ENCODE data around the gene MMP2.

MMP2 gene

GRCh38 chr16:55513616-55514015, 34.6 kb downstream of the MMP2 start:
- no peak for DNase-seq (ENCODE audit: low read depth)

- no peak for DNase-seq (ENCODE audit: low read depth)
Measured at GRCh38 chr16:55515111-55515510, 36.1 kb downstream of the MMP2 start.

- DNase-seq (ENCODE audit: low read depth): no peak
Measured at GRCh38 chr16:55521792-55522191, 42.8 kb downstream of the MMP2 start.

- DNase-seq (ENCODE audit: low read depth): no peak
Measured at GRCh38 chr16:55526441-55526840, 47.4 kb downstream of the MMP2 start.

GRCh38 chr16:55527885-55528284, 48.9 kb downstream of the MMP2 start:
- DNase-seq (ENCODE audit: low read depth): no peak

GRCh38 chr16:55529018-55529417, 50.0 kb downstream of the MMP2 start:
- no peak for DNase-seq (ENCODE audit: low read depth)

GRCh38 chr16:55530316-55530856, 51.4 kb downstream of the MMP2 start:
- no peak for DNase-seq (ENCODE audit: low read depth)

GRCh38 chr16:55532227-55532626, 53.2 kb downstream of the MMP2 start:
- DNase-seq (ENCODE audit: low read depth): no peak

- DNase-seq (ENCODE audit: low read depth): no peak
Measured at GRCh38 chr16:55534756-55535155, 55.8 kb downstream of the MMP2 start.

- no peak for DNase-seq (ENCODE audit: low read depth)
Measured at GRCh38 chr16:55539049-55539448, 60.1 kb downstream of the MMP2 start.

- DNase-seq (ENCODE audit: low read depth): no peak
Measured at GRCh38 chr16:55539488-55539887, 60.5 kb downstream of the MMP2 start.

- no peak for DNase-seq (ENCODE audit: low read depth)
Measured at GRCh38 chr16:55540221-55540620, 61.2 kb downstream of the MMP2 start.

- no peak for DNase-seq (ENCODE audit: low read depth)
Measured at GRCh38 chr16:55542459-55543082, 63.6 kb downstream of the MMP2 start.

GRCh38 chr16:55543472-55543871, 64.5 kb downstream of the MMP2 start:
- DNase-seq (ENCODE audit: low read depth): no peak

GRCh38 chr16:55552621-55553020, 73.6 kb downstream of the MMP2 start:
- no peak for DNase-seq (ENCODE audit: low read depth)

GRCh38 chr16:55555436-55555835, 76.4 kb downstream of the MMP2 start:
- no peak for DNase-seq (ENCODE audit: low read depth)
